ENCODE results near the gene HERPUD2. TPM values are rescaled to one million over a fixed set of nuclear protein-coding genes. Genes with fewer than 3 reads are reported as not detected.

Gene HERPUD2, protein sequence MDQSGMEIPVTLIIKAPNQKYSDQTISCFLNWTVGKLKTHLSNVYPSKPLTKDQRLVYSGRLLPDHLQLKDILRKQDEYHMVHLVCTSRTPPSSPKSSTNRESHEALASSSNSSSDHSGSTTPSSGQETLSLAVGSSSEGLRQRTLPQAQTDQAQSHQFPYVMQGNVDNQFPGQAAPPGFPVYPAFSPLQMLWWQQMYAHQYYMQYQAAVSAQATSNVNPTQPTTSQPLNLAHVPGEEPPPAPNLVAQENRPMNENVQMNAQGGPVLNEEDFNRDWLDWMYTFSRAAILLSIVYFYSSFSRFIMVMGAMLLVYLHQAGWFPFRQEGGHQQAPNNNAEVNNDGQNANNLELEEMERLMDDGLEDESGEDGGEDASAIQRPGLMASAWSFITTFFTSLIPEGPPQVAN
- 10 to 100 TPM; 24.3 to 59.2 TPM for total RNA-seq

DNA sequence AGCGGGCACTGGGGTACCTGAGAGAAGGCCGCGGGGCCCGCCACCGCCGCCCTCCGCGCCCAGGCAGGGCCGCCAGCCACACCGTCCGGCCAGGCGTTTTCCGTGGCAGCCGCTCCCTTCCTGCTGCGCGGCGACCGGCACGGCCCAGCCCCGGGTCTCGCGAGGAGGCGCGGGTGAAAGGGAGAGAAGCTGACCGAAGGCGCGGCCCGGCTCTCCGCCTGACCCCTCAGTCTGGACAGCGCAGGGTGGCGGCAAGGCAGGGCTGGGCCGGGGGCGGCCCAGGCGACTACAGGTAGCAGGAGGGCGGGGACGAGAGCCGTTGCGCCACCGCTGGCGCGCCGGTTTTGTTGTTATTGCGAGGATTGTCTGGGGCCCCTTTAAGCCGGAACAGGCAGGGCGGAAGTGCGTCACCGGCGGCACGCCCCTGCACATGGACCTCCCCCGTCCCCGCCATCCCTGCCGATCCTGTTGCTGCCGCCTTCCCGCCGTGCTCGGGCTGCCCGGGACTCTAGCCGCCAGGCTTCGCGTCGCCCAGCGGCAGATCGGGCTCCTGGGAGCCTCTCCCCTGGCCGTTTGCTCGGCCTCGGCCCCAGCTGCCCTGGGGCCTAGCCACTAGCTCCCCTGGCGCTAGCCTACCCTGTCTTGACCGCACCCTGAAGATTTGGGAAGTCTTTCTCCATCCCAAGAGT lies at the start of gene HERPUD2:
TSS of gene HERPUD2 (minus strand) at position 352 of the 689 bp plus-strand sequence. CDS start 805 bp downstream, outside the sequence.
- H3K9me3 ChIP-seq: no peaks in the 10 kb centered on the region
- peak; percentile 86 for ATAC-seq (ENCODE audit: insufficient number of reproducible peaks, low FRiP score, low read depth)
- peak within 1 kb of the TSS; percentile 97 for H3K4me3 ChIP-seq
- TF ChIP-seq, protein P1, sequence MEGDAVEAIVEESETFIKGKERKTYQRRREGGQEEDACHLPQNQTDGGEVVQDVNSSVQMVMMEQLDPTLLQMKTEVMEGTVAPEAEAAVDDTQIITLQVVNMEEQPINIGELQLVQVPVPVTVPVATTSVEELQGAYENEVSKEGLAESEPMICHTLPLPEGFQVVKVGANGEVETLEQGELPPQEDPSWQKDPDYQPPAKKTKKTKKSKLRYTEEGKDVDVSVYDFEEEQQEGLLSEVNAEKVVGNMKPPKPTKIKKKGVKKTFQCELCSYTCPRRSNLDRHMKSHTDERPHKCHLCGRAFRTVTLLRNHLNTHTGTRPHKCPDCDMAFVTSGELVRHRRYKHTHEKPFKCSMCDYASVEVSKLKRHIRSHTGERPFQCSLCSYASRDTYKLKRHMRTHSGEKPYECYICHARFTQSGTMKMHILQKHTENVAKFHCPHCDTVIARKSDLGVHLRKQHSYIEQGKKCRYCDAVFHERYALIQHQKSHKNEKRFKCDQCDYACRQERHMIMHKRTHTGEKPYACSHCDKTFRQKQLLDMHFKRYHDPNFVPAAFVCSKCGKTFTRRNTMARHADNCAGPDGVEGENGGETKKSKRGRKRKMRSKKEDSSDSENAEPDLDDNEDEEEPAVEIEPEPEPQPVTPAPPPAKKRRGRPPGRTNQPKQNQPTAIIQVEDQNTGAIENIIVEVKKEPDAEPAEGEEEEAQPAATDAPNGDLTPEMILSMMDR (IDR thresholded peaks at IDR 0.05): no peak
- H3K4me1 ChIP-seq (ENCODE audit: control insufficient read depth in 1 of 2, low read depth in 2 of 2): peaks cover 28 to 41% of the 10 kb centered on the region in 2 donors
- H3K27me3 ChIP-seq (replicated peaks; ENCODE audit: insufficient read depth): no peaks in the 10 kb centered on the region
- H3K27ac ChIP-seq: peak within 1 kb of the TSS; percentile 93
- peak; percentile 67 for DNase-seq (ENCODE audit: low spot score)
- no peaks in the 10 kb centered on the region for H3K36me3 ChIP-seq

DNA sequence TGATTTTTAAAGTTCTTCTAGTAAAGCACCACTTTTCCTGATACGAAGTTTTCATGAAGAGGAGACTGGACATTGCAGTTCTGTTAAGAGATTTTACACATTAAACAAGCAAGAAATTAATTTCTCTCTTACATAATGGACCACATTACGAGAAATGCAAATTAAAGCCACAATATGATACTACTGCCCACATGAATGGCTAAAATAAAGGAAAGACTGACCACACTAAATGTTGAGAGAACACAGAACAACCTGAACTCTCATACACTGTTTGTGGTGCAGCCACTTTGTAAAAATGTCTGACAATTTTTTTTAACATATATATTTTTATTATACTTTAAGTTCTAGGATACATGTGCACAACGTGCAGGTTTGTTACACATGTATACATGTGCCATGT lies 44.0 kb upstream of the HERPUD2 start:
- no peak for DNase-seq (ENCODE audit: low spot score)
- ATAC-seq (ENCODE audit: insufficient number of reproducible peaks, low FRiP score, low read depth): no peak
- Histone ChIP-seq H3K9me3 (no peaks in the 10 kb centered on the region), H3K36me3 (no peaks in the 10 kb centered on the region), H3K27me3 (replicated peaks; ENCODE audit: insufficient read depth) (no peaks in the 10 kb centered on the region), H3K27ac (no peak overlapping the region), H3K4me1 (ENCODE audit: control insufficient read depth in 1 of 2, low read depth in 2 of 2) (no peaks in the 10 kb centered on the region), H3K4me3 (no peak overlapping the region)
- TF ChIP-seq, protein P1 (IDR thresholded peaks at IDR 0.05): no peak

DNA sequence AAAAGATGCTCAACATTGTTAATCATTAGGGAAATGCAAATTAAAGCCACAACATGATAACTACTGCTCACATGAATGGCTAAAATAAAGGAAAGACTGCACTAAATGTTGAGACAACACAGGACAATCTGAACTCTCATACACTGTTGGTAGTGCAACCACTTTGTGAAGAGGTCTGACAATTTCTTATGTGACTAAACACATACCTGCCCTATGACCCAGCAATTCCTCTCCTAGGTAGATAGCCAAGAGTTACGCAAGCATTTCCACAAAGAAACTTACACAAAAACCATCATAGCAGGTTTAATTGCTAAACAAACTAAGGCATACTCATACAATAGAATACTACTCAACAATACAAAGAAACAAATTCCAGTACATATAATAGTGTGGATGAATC lies 41.8 kb upstream of the HERPUD2 start:
- no peak for ATAC-seq (ENCODE audit: insufficient number of reproducible peaks, low FRiP score, low read depth)

DNA sequence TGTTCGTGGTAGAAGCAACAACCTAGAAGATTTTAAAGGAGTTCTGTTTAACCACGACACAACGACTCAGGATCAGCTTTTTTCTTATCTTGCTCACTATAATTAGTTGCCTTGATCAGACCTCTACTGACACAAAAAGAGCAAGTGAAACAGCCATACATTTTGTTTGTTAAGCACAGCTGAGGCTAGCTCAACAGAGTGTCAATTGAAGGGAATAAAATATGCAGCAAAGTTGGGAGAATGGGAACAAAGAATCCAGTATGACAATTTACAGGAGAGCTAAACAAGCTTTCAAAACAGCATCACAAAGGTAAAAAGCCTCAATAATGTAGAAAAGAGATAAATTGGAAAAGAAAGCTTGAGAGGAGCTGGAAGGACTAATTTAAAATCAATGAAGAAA lies 40.5 kb upstream of the HERPUD2 start:
- Histone ChIP-seq H3K9me3 (no peaks in the 10 kb centered on the region), H3K36me3 (no peaks in the 10 kb centered on the region), H3K4me3 (no peak overlapping the region), H3K27ac (no peak overlapping the region), H3K4me1 (ENCODE audit: control insufficient read depth in 1 of 2, low read depth in 2 of 2) (no peaks in the 10 kb centered on the region), H3K27me3 (replicated peaks; ENCODE audit: insufficient read depth) (no peaks in the 10 kb centered on the region)
- TF ChIP-seq, protein P1 (IDR thresholded peaks at IDR 0.05): no peak
- DNase-seq (ENCODE audit: low spot score) (no peak), ATAC-seq (ENCODE audit: insufficient number of reproducible peaks, low FRiP score, low read depth) (no peak)

More for the DNA sequence above, 41.8 kb upstream of the HERPUD2 start:
- TF ChIP-seq, protein P1 (IDR thresholded peaks at IDR 0.05): no peak
- H3K27me3 ChIP-seq (replicated peaks; ENCODE audit: insufficient read depth): no peaks in the 10 kb centered on the region
- no peaks in the 10 kb centered on the region for H3K4me1 ChIP-seq (ENCODE audit: control insufficient read depth in 1 of 2, low read depth in 2 of 2)
- no peak overlapping the region for H3K27ac ChIP-seq
- no peak overlapping the region for H3K4me3 ChIP-seq
- no peaks in the 10 kb centered on the region for H3K36me3 ChIP-seq
- DNase-seq (ENCODE audit: low spot score): no peak
- no peaks in the 10 kb centered on the region for H3K9me3 ChIP-seq

DNA sequence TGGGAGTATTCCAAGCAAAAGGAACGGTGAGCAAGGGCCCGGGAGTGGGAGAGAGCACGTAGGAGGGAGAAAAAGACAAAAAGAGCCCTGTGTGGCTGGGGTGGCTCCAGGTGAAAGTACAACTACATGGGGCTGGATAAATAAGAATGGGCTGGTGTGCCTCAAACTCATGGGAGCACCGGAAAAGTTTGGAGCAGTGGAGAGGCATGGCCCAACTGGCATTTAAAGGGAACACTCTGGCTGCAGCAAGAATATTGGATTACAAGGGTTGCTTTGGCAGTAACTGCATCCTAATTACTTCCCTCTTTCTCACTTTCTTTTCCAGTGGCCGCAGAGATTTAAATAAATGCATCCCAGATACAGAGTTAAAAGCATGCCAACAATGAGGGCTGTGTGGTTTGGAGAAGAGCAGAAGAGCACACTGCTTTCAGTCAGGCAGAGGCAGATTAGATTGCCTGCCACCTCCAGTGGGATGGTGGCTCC lies 39.1 kb upstream of the HERPUD2 start:
- Histone ChIP-seq H3K4me3 (no peak overlapping the region), H3K27ac (no peak overlapping the region), H3K9me3 (no peaks in the 10 kb centered on the region), H3K27me3 (replicated peaks; ENCODE audit: insufficient read depth) (no peaks in the 10 kb centered on the region), H3K36me3 (no peaks in the 10 kb centered on the region), H3K4me1 (ENCODE audit: control insufficient read depth in 1 of 2, low read depth in 2 of 2) (peaks cover 5 to 6% of the 10 kb centered on the region in 2 donors)
- TF ChIP-seq, protein P1 (IDR thresholded peaks at IDR 0.05): no peak
- ATAC-seq (ENCODE audit: insufficient number of reproducible peaks, low FRiP score, low read depth) (no peak), DNase-seq (ENCODE audit: low spot score) (no peak)

All from thoracic aorta (tissue), 2 donors.